SK-N-SH (cell line): ENCODE data around the gene TMEM89. TPM values are rescaled to one million over a fixed set of nuclear protein-coding genes. Genes with fewer than 3 reads are reported as not detected.

Experiments
- CTCF ChIA-PET: fragments of 300-600, 350-600 bp; formaldehyde crosslinking; extraction: SDS; loops from one replicate; lab custom pipeline; 2021; lab: Yijun Ruan, JAX
- POLR2A ChIA-PET: fragments of 350-600 bp; sonication (Branson Sonifier 250); formaldehyde crosslinking; extraction: SDS; loops from one replicate; lab custom pipeline; 2020; ENCODE audit warnings: antibody characterized with exemption, inconsistent platforms; lab: Yijun Ruan, JAX
- DNase-seq: peaks from one replicate; pipeline ENCODE4 v3.0.0; 2012
- H2AFZ ChIP-seq: fragments of 200-600 bp; sonication (generic); 2 replicates; pipeline ENCODE4 v1.8.1; 2016; ENCODE audit warnings: antibody characterized with exemption, mild to moderate bottlenecking, low read depth
- H3F3A ChIP-seq: fragments of 200-600 bp; sonication (generic); replicated peaks from 2 replicates; pipeline ENCODE3; 2016; ENCODE audit warnings: antibody characterized with exemption, mild to moderate bottlenecking; ENCODE audit not compliant: insufficient read depth
- H3K27ac ChIP-seq, 2 experiments: fragments of 200-500 bp in 1 of 2; fragments of 200-600 bp in 1 of 2; sonication (Bioruptor generic) in 1 of 2; sonication (generic), shearing (Covaris generic) in 1 of 2; 2 replicates each; pipeline versions ENCODE4 v1.5.1 to v1.6.1; 2014 to 2016; ENCODE audit warnings: low read depth in 2 of 2, inconsistent platforms in 1 of 2, low read length in 1 of 2, mild to moderate bottlenecking in 1 of 2, mixed read lengths in 1 of 2
- H3K27me3 ChIP-seq: fragments of 200-600 bp; sonication (generic), shearing (Covaris generic); 2 replicates; pipeline ENCODE4 v1.6.1; 2016; ENCODE audit warnings: mixed run types; ENCODE audit not compliant: insufficient read depth
- H3K36me3 ChIP-seq, 2 experiments: fragments of 200-500 bp in 1 of 2; fragments of 200-600 bp in 1 of 2; sonication (Bioruptor generic) in 1 of 2; sonication (generic) in 1 of 2; replicated peaks in 1 of 2; 2 replicates each; pipeline versions ENCODE3 to v1.5.1; 2014 to 2016; ENCODE audit warnings: low read length in 1 of 2, mild to moderate bottlenecking in 1 of 2; ENCODE audit not compliant: insufficient read depth in 2 of 2, control insufficient read depth in 1 of 2
- H3K4me1 ChIP-seq, 2 experiments: fragments of 200-500 bp in 1 of 2; fragments of 200-600 bp in 1 of 2; sonication (Bioruptor generic) in 1 of 2; sonication (generic), shearing (Covaris generic) in 1 of 2; 2 replicates each; pipeline versions ENCODE4 v1.5.1 to v1.6.1; 2014 to 2016; ENCODE audit warnings: low read depth in 1 of 2, low read length in 1 of 2, mixed run types in 1 of 2; ENCODE audit not compliant: insufficient read depth in 2 of 2, control insufficient read depth in 1 of 2
- H3K4me2 ChIP-seq: fragments of 200-600 bp; sonication (generic), shearing (Covaris generic); 2 replicates; pipeline ENCODE4 v1.6.1; 2017; ENCODE audit warnings: mixed run types
- H3K4me3 ChIP-seq, 2 experiments: fragments of 200-500 bp in 1 of 2; fragments of 200-600 bp in 1 of 2; sonication (Bioruptor generic) in 1 of 2; sonication (generic), shearing (Covaris generic) in 1 of 2; 2 replicates each; pipeline versions ENCODE4 v1.5.1 to v1.8.1; 2014 to 2016; ENCODE audit warnings: low read depth in 2 of 2, inconsistent platforms in 1 of 2, low read length in 1 of 2, mild to moderate bottlenecking in 1 of 2, mixed read lengths in 1 of 2, moderate library complexity in 1 of 2
- H3K79me2 ChIP-seq: fragments of 200-600 bp; sonication (generic); 2 replicates; pipeline ENCODE4 v1.8.1; 2017; ENCODE audit warnings: mild to moderate bottlenecking; ENCODE audit not compliant: insufficient read depth
- H3K9ac ChIP-seq: fragments of 200-600 bp; sonication (generic); 2 replicates; pipeline ENCODE4 v1.6.1; 2017; ENCODE audit warnings: mixed run types
- H3K9me2 ChIP-seq: fragments of 200-600 bp; sonication (generic); 2 replicates; pipeline ENCODE4 v1.6.1; 2017; ENCODE audit warnings: mixed run types
- H3K9me3 ChIP-seq: fragments of 200-600 bp; sonication (generic); 2 replicates; pipeline ENCODE4 v1.6.1; 2017; ENCODE audit warnings: mixed run types, mild to moderate bottlenecking, moderate library complexity
- H4K20me1 ChIP-seq: fragments of 200-600 bp; sonication (generic); 2 replicates; pipeline ENCODE4 v1.6.1; 2017; ENCODE audit warnings: mild to moderate bottlenecking, mixed run types; ENCODE audit not compliant: insufficient read depth
- FOSL2 ChIP-seq: IDR thresholded peaks from 2 replicates; pipeline ENCODE4 v1.4.0; 2012; ENCODE audit warnings: low read depth, mild to moderate bottlenecking, moderate library complexity, borderline replicate concordance
- FOXM1 ChIP-seq: IDR thresholded peaks from 2 replicates; pipeline ENCODE4 v1.4.0; 2012; ENCODE audit warnings: low read depth, mild to moderate bottlenecking
- GABPA ChIP-seq: IDR thresholded peaks from 2 replicates; pipeline ENCODE4 v1.4.0; 2012; ENCODE audit warnings: low read depth, mild to moderate bottlenecking
- PBX3 ChIP-seq: IDR thresholded peaks from 2 replicates; pipeline ENCODE4; 2012
- POLR2AphosphoS5 ChIP-seq: IDR thresholded peaks from 2 replicates; pipeline ENCODE4 v1.6.1; 2012; ENCODE audit warnings: low read depth, low read length
- REST ChIP-seq: IDR thresholded peaks from 2 replicates; pipeline ENCODE4 v1.6.1; 2012; ENCODE audit warnings: mild to moderate bottlenecking, low read depth, low read length, moderate library complexity
- ZBTB33 ChIP-seq: IDR thresholded peaks from 2 replicates; pipeline ENCODE4 v1.4.0; 2012; ENCODE audit warnings: low read depth, borderline replicate concordance
- WGBS: methylation state at CpG from one replicate; pipeline ENCODE4 v1.1.6; 2017; ENCODE audit warnings: low lambda C conversion rate; 5-methylcytosine and 5-hydroxymethylcytosine counted together
- polyA plus RNA-seq, 3 experiments: library from polyadenylated mRNA; depleted of rRNA; stranded (reverse); fragments of >200 nt; gene quantifications; 2 replicates each; pipeline ENCODE4 v1.2.3, GENCODE V29; 2012

TMEM89 gene
- polyA plus RNA-seq, 1 of the 3 experiments (the other 2 are of a cell fraction) = not detected

GRCh38 chr3:48635222-48636021 is 13.9 kb upstream of the TMEM89 start, which contains the start of gene SLC26A6 (continued):
- TF ChIP-seq ZBTB33 (no peak), PBX3 (peak; percentile 53; the same call in 1 of the 2 replicates)
- TF ChIP-seq, all 33 proteins: peak for 8

GRCh38 chr3:48634661-48635221 is 13.2 kb upstream of the TMEM89 start:
- H4K20me1 ChIP-seq = peaks cover 14% of the 10 kb centered on the region; the same call in 1 of the 2 replicates
- H3K9me3 ChIP-seq = no peaks in the 10 kb centered on the region
- no peaks in the 10 kb centered on the region for H3K9me2 ChIP-seq
- peaks cover 0 to 43% of the 10 kb centered on the region in 2 experiments for H3K36me3 ChIP-seq
- peak overlapping the region; percentile 89 for H3K9ac ChIP-seq
- 0% methylated on average over 20 of the region's 30 CpGs for WGBS
- H3K4me2 ChIP-seq = peak overlapping the region; percentile 100
- H3K27me3 ChIP-seq = no peaks in the 10 kb centered on the region
- peaks cover 27% of the 10 kb centered on the region for H3K79me2 ChIP-seq
- CTCF ChIA-PET = interaction anchor here (0.8 to 6.9 kb wide), 18 partner anchors 9 to 440 kb away, joined by 3 to 40 read pairs (median 8); partner anchors contain the start of genes CELSR3, NCKIPSD, PFKFB4 and TMEM89
- H2AFZ ChIP-seq = peak overlapping the region; percentile 63
- H3K4me3 ChIP-seq = peak overlapping the region; percentile 96 to 99
- POLR2A ChIA-PET = interaction anchor here (0.7 to 2.0 kb wide), 9 partner anchors 11 to 460 kb away, joined by 3 to 15 read pairs (median 3); partner anchors contain the start of genes CELSR3, NDUFAF3 and UQCRC1
- H3K4me1 ChIP-seq = peaks cover 16 to 23% of the 10 kb centered on the region in 2 experiments
- TF ChIP-seq GABPA (no peak), POLR2AphosphoS5 (no peak), FOSL2 (0 out of 2 replicates have a peak, but pooled peaks have one; percentile 22), FOXM1 (no peak)
- H3K27ac ChIP-seq = peak overlapping the region; percentile 72 to 85
- DNase-seq = peak; percentile 83
- H3F3A ChIP-seq = no peaks in the 10 kb centered on the region

- H3K9me2 ChIP-seq = no peaks in the 10 kb centered on the region
- peak overlapping the region in 1 of 2 experiments; percentile 96; a peak in 2 of 4 replicates for H3K4me3 ChIP-seq
- no peaks in the 10 kb centered on the region for H3F3A ChIP-seq
- no peak overlapping the region for H3K27ac ChIP-seq
- H3K9me3 ChIP-seq = no peaks in the 10 kb centered on the region
- WGBS = no CpG with 5 or more reads among the region's 2 CpGs
- no peak overlapping the region for H2AFZ ChIP-seq
- peak overlapping the region; percentile 100 for H3K4me2 ChIP-seq
- peaks cover 14% of the 10 kb centered on the region; the same call in 1 of the 2 replicates for H4K20me1 ChIP-seq
- TF ChIP-seq REST = no peak
- no peak overlapping the region for H3K9ac ChIP-seq
- peaks cover 16 to 23% of the 10 kb centered on the region in 2 experiments for H3K4me1 ChIP-seq
- no peak for DNase-seq
- POLR2A ChIA-PET = interaction anchor here (0.7 to 1.5 kb wide), 4 partner anchors 9 to 75 kb away, joined by 3 to 6 read pairs (median 4); no protein-coding TSS in a partner anchor
- H3K27me3 ChIP-seq = no peaks in the 10 kb centered on the region
- CTCF ChIA-PET = interaction anchor here (2.7 to 6.9 kb wide), 4 partner anchors 23 to 76 kb away, joined by 15 to 40 read pairs (median 28); partner anchors contain the start of genes CELSR3, NCKIPSD, PFKFB4 and UQCRC1
- peaks cover 27% of the 10 kb centered on the region for H3K79me2 ChIP-seq
- peaks cover 0 to 44% of the 10 kb centered on the region in 2 experiments for H3K36me3 ChIP-seq
Observed at GRCh38 chr3:48633743-48634142, 12.2 kb upstream of the TMEM89 start.
